ENCODE data around the gene ACOX3.

The ACOX3 gene

DNA sequence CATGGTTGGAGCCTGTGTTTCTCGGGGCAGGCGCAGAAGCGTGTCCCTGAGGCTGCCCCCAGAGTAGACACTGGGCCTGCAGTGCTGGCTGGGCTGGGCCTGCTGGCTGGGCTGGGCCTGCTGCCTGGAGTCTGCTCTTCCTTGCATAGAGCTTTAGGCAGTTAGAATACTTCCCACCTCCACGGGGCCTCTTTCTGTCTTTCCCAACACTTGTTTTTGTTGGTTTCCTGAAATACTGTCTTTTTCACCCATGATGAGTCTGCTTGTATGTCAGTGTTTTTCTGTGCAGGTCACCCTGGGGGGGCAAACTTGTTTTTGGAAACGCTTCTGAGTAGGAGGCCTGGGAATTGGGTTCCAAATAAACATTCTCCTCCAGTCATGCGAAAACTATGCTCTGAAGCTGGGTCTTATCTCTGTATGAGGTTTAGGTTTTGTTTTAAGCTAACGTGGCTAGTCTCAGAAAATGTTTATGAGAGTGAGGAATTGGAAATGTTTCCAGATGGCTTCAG, 32.2 kb upstream of the ACOX3 start:
- Histone ChIP-seq H3K9me3 (ENCODE audit: control insufficient read depth, insufficient read depth, low read depth, low read length) (no peaks in the 10 kb centered on the region), H3K4me1 (ENCODE audit: control insufficient read depth, insufficient read depth, low read length) (no peaks in the 10 kb centered on the region), H3K4me3 (ENCODE audit: low read depth, low read length) (no peak overlapping the region), H3K36me3 (ENCODE audit: control insufficient read depth in 2 of 2, insufficient read depth in 1 of 2, low read length in 2 of 2) (peaks cover 0 to 67% of the 10 kb centered on the region in 2 experiments; a peak in 1 of 3 replicates), H3K27ac (ENCODE audit: extremely low read depth, low read depth, low read length) (0 out of 2 replicates have a peak overlapping the region, but pooled peaks have one; percentile 1)
- CTCF ChIA-PET: interaction anchor here (0.7 kb wide), 1 partner anchor 14 kb away, joined by 5 read pairs; no protein-coding TSS in a partner anchor
- POLR2A ChIA-PET: interaction anchor here (1.5 kb wide), 1 partner anchor 15 kb away, joined by 3 read pairs; no protein-coding TSS in a partner anchor
- TF ChIP-seq, protein P1, sequence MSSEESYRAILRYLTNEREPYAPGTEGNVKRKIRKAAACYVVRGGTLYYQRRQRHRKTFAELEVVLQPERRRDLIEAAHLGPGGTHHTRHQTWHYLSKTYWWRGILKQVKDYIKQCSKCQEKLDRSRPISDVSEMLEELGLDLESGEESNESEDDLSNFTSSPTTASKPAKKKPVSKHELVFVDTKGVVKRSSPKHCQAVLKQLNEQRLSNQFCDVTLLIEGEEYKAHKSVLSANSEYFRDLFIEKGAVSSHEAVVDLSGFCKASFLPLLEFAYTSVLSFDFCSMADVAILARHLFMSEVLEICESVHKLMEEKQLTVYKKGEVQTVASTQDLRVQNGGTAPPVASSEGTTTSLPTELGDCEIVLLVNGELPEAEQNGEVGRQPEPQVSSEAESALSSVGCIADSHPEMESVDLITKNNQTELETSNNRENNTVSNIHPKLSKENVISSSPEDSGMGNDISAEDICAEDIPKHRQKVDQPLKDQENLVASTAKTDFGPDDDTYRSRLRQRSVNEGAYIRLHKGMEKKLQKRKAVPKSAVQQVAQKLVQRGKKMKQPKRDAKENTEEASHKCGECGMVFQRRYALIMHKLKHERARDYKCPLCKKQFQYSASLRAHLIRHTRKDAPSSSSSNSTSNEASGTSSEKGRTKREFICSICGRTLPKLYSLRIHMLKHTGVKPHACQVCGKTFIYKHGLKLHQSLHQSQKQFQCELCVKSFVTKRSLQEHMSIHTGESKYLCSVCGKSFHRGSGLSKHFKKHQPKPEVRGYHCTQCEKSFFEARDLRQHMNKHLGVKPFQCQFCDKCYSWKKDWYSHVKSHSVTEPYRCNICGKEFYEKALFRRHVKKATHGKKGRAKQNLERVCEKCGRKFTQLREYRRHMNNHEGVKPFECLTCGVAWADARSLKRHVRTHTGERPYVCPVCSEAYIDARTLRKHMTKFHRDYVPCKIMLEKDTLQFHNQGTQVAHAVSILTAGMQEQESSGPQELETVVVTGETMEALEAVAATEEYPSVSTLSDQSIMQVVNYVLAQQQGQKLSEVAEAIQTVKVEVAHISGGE (tag by site-specific recombination; conservative IDR thresholded peaks at IDR 0.05; ENCODE audit: low read depth): no peak
- TF ChIP-seq FEZF1 (tag by site-specific recombination; IDR thresholded peaks at IDR 0.05): no peak
- TF ChIP-seq, protein P2, sequence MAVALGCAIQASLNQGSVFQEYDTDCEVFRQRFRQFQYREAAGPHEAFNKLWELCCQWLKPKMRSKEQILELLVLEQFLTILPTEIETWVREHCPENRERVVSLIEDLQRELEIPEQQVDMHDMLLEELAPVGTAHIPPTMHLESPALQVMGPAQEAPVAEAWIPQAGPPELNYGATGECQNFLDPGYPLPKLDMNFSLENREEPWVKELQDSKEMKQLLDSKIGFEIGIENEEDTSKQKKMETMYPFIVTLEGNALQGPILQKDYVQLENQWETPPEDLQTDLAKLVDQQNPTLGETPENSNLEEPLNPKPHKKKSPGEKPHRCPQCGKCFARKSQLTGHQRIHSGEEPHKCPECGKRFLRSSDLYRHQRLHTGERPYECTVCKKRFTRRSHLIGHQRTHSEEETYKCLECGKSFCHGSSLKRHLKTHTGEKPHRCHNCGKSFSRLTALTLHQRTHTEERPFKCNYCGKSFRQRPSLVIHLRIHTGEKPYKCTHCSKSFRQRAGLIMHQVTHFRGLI (tag by site-specific recombination; IDR thresholded peaks at IDR 0.05): peak; percentile 92
- TF ChIP-seq, protein P3, sequence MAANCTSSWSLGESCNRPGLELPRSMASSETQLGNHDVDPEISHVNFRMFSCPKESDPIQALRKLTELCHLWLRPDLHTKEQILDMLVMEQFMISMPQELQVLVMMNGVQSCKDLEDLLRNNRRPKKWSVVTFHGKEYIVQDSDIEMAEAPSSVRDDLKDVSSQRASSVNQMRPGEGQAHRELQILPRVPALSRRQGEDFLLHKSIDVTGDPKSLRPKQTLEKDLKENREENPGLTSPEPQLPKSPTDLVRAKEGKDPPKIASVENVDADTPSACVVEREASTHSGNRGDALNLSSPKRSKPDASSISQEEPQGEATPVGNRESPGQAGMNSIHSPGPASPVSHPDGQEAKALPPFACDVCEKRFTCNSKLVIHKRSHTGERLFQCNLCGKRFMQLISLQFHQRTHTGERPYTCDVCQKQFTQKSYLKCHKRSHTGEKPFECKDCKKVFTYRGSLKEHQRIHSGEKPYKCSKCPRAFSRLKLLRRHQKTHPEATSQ (tag by site-specific recombination; IDR thresholded peaks at IDR 0.05): no peak
- TF ChIP-seq IKZF3 (tag by site-specific recombination; IDR thresholded peaks at IDR 0.05): no peak
- peak; percentile 71 for TF ChIP-seq GLIS1 (tag by site-specific recombination; IDR thresholded peaks at IDR 0.05)
- no peak for TF ChIP-seq ZNF223 (tag by site-specific recombination; IDR thresholded peaks at IDR 0.05)
- TF ChIP-seq ZNF530 (tag by site-specific recombination; IDR thresholded peaks at IDR 0.05; ENCODE audit: low read depth): no peak
- no peak for TF ChIP-seq YY1 (tag by site-specific recombination; IDR thresholded peaks at IDR 0.05)

DNA sequence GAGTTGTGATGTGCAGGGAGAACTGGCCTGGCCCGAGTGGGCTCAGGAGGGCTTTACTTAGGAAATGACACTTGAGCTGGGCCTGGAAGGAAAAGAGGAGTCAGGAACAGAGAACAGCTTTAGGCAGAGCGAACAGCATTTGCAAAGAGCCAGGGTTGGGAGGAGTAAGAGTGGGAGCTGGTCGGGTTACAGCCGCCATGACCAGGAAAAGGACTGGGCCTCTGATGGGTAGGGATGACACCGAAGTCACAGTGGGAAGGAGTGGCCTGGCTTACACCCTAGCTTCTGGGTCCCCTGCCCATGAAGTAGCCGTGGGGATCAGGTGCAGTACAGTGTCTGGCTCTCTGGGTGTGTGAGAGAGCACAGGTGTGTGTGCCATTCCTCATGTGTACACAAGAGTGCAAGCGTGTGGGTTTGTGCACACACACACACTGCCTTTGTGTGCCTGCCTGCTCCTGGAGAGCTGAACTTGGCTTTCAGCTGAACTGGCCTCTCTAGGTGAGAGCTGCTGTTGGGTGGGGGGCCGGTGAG, 31.7 kb upstream of the ACOX3 start:
- ChIA-PET POLR2A (interaction anchor here (0.7 to 1.5 kb wide), 3 partner anchors 14 to 318 kb away, joined by 3 to 4 read pairs (median 3); no protein-coding TSS in a partner anchor), CTCF (interaction anchor here (0.9 kb wide), 1 partner anchor 122 kb away, joined by 5 read pairs; no protein-coding TSS in a partner anchor)
- no peaks in the 10 kb centered on the region for H3K4me1 ChIP-seq (ENCODE audit: control insufficient read depth, insufficient read depth, low read length)
- H3K9me3 ChIP-seq (ENCODE audit: control insufficient read depth, insufficient read depth, low read depth, low read length): no peaks in the 10 kb centered on the region
- 0 out of 2 replicates have a peak overlapping the region, but pooled peaks have one; percentile 1 for H3K27ac ChIP-seq (ENCODE audit: extremely low read depth, low read depth, low read length)
- H3K4me3 ChIP-seq (ENCODE audit: low read depth, low read length): no peak overlapping the region
- peaks cover 0 to 67% of the 10 kb centered on the region in 2 experiments; a peak in 1 of 3 replicates for H3K36me3 ChIP-seq (ENCODE audit: control insufficient read depth in 2 of 2, insufficient read depth in 1 of 2, low read length in 2 of 2)
- no peak for TF ChIP-seq REPIN1 (tag by site-specific recombination; IDR thresholded peaks at IDR 0.05; ENCODE audit: low read depth)
- no peak for TF ChIP-seq ZNF423 (tag by site-specific recombination; IDR thresholded peaks at IDR 0.05)
- TF ChIP-seq, protein P4, sequence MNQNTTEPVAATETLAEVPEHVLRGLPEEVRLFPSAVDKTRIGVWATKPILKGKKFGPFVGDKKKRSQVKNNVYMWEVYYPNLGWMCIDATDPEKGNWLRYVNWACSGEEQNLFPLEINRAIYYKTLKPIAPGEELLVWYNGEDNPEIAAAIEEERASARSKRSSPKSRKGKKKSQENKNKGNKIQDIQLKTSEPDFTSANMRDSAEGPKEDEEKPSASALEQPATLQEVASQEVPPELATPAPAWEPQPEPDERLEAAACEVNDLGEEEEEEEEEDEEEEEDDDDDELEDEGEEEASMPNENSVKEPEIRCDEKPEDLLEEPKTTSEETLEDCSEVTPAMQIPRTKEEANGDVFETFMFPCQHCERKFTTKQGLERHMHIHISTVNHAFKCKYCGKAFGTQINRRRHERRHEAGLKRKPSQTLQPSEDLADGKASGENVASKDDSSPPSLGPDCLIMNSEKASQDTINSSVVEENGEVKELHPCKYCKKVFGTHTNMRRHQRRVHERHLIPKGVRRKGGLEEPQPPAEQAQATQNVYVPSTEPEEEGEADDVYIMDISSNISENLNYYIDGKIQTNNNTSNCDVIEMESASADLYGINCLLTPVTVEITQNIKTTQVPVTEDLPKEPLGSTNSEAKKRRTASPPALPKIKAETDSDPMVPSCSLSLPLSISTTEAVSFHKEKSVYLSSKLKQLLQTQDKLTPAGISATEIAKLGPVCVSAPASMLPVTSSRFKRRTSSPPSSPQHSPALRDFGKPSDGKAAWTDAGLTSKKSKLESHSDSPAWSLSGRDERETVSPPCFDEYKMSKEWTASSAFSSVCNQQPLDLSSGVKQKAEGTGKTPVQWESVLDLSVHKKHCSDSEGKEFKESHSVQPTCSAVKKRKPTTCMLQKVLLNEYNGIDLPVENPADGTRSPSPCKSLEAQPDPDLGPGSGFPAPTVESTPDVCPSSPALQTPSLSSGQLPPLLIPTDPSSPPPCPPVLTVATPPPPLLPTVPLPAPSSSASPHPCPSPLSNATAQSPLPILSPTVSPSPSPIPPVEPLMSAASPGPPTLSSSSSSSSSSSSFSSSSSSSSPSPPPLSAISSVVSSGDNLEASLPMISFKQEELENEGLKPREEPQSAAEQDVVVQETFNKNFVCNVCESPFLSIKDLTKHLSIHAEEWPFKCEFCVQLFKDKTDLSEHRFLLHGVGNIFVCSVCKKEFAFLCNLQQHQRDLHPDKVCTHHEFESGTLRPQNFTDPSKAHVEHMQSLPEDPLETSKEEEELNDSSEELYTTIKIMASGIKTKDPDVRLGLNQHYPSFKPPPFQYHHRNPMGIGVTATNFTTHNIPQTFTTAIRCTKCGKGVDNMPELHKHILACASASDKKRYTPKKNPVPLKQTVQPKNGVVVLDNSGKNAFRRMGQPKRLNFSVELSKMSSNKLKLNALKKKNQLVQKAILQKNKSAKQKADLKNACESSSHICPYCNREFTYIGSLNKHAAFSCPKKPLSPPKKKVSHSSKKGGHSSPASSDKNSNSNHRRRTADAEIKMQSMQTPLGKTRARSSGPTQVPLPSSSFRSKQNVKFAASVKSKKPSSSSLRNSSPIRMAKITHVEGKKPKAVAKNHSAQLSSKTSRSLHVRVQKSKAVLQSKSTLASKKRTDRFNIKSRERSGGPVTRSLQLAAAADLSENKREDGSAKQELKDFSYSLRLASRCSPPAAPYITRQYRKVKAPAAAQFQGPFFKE (tag by site-specific recombination; IDR thresholded peaks at IDR 0.05; ENCODE audit: borderline replicate concordance): no peak
- TF ChIP-seq, protein P5, sequence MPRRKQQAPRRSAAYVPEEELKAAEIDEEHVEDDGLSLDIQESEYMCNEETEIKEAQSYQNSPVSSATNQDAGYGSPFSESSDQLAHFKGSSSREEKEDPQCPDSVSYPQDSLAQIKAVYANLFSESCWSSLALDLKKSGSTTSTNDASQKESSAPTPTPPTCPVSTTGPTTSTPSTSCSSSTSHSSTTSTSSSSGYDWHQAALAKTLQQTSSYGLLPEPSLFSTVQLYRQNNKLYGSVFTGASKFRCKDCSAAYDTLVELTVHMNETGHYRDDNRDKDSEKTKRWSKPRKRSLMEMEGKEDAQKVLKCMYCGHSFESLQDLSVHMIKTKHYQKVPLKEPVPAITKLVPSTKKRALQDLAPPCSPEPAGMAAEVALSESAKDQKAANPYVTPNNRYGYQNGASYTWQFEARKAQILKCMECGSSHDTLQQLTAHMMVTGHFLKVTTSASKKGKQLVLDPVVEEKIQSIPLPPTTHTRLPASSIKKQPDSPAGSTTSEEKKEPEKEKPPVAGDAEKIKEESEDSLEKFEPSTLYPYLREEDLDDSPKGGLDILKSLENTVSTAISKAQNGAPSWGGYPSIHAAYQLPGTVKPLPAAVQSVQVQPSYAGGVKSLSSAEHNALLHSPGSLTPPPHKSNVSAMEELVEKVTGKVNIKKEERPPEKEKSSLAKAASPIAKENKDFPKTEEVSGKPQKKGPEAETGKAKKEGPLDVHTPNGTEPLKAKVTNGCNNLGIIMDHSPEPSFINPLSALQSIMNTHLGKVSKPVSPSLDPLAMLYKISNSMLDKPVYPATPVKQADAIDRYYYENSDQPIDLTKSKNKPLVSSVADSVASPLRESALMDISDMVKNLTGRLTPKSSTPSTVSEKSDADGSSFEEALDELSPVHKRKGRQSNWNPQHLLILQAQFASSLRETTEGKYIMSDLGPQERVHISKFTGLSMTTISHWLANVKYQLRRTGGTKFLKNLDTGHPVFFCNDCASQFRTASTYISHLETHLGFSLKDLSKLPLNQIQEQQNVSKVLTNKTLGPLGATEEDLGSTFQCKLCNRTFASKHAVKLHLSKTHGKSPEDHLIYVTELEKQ (tag by site-specific recombination; IDR thresholded peaks at IDR 0.05; ENCODE audit: borderline replicate concordance): no peak
- no peak for TF ChIP-seq ZNF37A (tag by site-specific recombination; IDR thresholded peaks at IDR 0.05)
- TF ChIP-seq GLI2 (tag by site-specific recombination; IDR thresholded peaks at IDR 0.05; ENCODE audit: borderline replicate concordance, low read depth): no peak
- no peak for TF ChIP-seq PRDM1 (tag by site-specific recombination; IDR thresholded peaks at IDR 0.05)
- TF ChIP-seq ZBTB21 (tag by site-specific recombination; IDR thresholded peaks at IDR 0.05): no peak
